Limb (tissue), 2 donors: ENCODE results near the gene TMEM117.
"Not testable (repeated sequence)": the region's sequence is repeated elsewhere in the genome, so short reads cannot be mapped to it uniquely, and the experiment has no call there.

Experiments used
- DNase-seq, 2 donors: peaks; one replicate each; pipeline ENCODE4 v3.0.0-alpha.2; 2016; ENCODE audit errors: extremely low spot score in 2 of 2

Gene TMEM117

DNA sequence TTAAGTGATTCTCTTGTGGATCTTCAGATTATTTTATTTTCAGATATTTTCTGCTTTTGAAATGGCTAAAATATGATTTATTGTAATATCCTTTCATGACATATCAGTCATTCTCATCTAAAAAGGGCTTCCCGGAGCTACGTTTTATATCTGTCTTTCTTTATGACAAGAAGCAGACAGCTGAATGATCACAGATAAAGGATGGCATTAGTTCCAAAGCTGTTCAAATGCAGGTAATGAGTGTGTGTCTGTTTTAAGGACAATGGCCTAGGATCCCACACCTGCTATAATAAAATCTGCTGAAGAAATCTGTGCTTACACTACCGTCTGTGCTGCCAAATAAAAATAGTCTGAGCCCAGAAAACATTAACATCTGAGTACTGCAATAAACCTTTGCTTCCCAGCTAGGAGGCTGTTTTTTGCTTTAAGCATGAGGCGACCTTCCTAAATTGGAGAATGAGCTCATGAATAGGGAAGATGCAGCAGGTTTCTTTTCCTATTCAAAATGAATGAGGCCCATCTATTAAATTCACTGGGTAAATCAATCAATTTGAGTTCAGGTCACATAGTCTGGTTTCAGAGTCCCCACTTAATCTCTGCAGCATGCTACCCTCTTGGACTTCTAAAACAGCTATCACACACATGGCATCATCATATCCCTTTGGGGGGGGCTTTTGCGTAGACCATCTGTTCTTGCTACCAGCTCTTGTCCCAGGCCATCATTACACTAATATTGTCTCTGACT, 541.7 kb downstream of the TMEM117 start:
- DNase-seq, result no peak

DNA sequence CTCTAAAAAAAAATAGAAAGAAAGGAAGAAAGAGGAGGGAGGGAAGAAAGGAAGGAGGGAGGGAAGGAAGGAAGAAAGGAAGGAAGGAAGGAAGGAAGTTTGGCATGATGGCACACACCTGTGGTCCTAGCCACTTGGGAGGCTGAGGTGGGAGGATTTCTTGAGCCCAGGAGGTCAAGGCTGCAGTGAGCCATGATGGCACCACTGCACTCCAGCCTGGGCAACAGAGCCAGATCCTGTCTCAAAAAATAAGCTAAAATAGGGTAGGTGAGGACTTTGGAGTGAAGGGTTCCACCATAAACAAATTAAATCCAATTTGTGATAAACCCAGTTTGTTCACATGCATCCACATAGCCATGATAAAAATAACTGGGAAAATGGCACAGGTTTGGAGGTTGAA, 543.2 kb downstream of the TMEM117 start:
- DNase-seq, result not testable (repeated sequence)

- DNase-seq, result no peak
Observed at GRCh38 chr12:44379831-44380230, 544.0 kb downstream of the TMEM117 start.

DNA sequence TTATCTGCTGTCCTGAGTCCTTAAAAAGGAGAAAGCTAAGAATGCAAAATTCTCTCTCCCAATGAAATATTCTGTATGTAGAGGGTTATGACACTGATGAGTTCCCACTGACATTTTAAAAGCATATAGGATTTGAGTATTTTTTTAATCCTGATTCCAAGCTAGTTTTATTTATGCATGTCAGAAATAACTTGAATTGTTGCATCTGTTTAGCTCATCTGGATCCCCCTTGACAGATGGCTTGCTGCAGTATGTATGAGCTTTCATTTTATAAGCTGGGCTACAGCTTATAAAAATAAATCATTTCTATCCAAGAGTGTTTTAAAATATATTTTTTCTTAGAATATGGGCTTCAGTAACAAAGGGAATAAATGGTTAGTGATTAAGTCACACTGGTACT, 545.0 kb downstream of the TMEM117 start:
- DNase-seq, result no peak

DNA sequence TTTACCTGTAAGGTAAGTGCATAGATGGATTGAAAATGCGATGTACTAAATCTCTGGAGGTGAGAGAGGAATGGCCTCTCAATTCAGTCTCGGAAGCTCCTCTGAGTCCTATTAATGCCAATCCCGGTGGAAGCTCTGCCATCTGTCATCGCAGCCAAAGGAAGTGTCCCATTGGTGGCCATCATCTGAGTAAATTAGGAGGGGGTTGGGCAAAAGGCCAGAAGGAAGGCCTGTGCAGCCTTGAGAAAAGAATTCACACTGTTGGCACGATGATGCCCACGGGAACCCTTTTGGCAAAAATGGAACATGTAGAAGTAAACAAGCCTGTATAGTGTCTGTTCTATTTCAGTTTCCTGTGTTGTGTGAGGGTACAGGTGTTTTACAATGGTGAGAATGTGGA, 545.5 kb downstream of the TMEM117 start:
- peak in 1 of 2 donors; percentile 36 for DNase-seq

- no peak for DNase-seq
Observed at GRCh38 chr12:44384136-44384535, 548.3 kb downstream of the TMEM117 start.

- DNase-seq, result no peak
Observed at GRCh38 chr12:44385964-44386363, 550.1 kb downstream of the TMEM117 start.

GRCh38 chr12:44387581-44387980, 551.7 kb downstream of the TMEM117 start:
- DNase-seq, result no peak

DNA sequence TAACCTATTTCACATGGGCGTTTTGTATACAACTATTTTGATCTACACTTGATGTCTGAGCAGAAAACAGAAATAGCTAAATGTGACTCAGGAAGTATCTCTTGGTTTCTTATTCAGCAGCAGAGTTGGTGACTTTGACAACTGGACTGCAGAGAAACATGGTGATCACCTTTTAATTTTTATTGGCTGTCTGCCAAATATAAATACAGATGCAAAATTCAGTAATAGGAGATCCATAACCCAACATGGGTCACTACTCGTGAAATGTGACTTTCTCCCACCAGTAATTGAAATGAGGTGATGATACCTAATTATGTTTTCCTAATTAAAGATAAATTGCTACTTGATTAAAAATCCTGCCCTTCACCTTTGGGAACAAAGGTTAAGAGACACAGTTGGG, 553.2 kb downstream of the TMEM117 start:
- DNase-seq, result no peak

DNA sequence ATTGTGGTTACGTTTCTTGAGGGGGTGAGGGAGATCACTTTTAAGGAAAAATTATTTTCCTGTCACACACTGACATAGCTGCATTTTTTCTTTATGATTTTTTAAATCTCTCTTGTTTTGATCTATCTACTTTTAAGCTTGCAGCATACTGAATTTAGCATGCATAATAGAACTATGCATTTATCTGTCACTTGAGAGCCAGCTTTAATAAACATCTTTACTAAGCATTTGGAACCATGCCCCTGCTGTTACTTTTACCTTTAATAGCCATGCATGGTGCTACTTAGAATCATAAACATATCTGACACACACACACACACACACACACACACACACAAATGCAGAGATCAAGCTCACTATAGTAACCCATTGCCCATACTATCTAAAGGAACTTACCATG, 554.0 kb downstream of the TMEM117 start:
- no peak for DNase-seq

GRCh38 chr12:44397631-44398030, 561.8 kb downstream of the TMEM117 start:
- DNase-seq, result no peak

GRCh38 chr12:44403185-44403584, 567.3 kb downstream of the TMEM117 start:
- no peak for DNase-seq

GRCh38 chr12:44405297-44405696, 569.4 kb downstream of the TMEM117 start:
- DNase-seq, result no peak

- DNase-seq, result no peak
Observed at GRCh38 chr12:44422559-44422958, 586.7 kb downstream of the TMEM117 start.

GRCh38 chr12:44428825-44429224, 592.9 kb downstream of the TMEM117 start:
- DNase-seq, result no peak

- DNase-seq, result no peak
Observed at GRCh38 chr12:44431647-44432343, 595.9 kb downstream of the TMEM117 start.

DNA sequence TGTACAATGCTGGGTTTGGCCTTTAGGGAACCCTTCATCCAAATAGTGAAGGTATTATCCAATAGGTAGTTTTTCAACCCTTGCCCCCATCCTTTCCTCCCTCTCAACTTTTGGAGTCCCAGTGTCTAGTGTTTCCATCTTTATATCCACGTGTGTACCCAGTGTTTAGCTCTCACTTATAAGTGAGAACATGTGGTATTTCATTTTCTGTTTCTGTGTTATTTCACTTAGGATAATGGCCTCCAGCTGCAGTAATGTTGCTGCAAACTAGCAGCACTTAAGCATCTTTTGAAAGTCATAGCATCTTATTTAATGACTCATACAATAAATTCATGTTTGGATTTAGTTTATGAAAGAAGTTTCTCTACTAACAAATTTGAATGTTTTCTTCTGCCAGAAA, 597.8 kb downstream of the TMEM117 start:
- no peak for DNase-seq

- DNase-seq, result no peak
Observed at GRCh38 chr12:44436756-44437155, 600.9 kb downstream of the TMEM117 start.
